Measurements from ENCODE around the gene FCRL6. TPM values are rescaled to one million over a fixed set of nuclear protein-coding genes. Genes with fewer than 3 reads are reported as not detected.

FCRL6 gene
- total and polyA plus RNA-seq, 2 donors (not counting 3 experiments of a cell fraction or from before 2014, with no cell fraction given), result 0.06 TPM; not detected in 1

DNA sequence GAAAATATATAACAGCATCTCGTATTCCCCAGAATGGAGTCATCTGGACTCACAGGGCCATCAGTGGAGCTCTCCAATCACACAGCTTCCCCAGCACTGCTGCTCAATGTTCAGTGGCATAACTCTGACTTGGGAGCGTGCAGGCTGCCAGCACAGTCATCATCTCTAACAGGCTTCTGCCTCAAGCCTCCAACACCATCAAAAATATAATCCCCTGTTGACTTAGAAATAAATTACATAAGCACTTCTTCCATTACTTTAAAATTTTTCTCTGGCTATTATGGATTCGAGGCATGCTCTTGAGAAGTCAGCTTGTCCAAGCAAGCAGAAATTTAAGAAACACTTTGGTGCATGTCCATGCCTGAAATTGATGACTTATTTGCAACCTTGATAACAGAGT lies 15.2 kb upstream of the FCRL6 start:
- H3K79me2 ChIP-seq (ENCODE audit: control insufficient read depth, insufficient read depth, low read length), result peaks cover 2% of the 10 kb centered on the region
- DNase-seq (ENCODE audit: low read depth, low spot score) (no peak), FAIRE-seq (peak; percentile 48)
- H3K9me3 ChIP-seq (replicated peaks; ENCODE audit: control insufficient read depth, insufficient read depth, low read length), result no peaks in the 10 kb centered on the region
- peaks cover 25% of the 10 kb centered on the region for H3K4me1 ChIP-seq (ENCODE audit: control insufficient read depth, extremely low read depth, insufficient read depth, low read length)
- no peak overlapping the region for H3K4me3 ChIP-seq (replicated peaks in 1 of 3; ENCODE audit: insufficient read depth in 1 of 3, low read depth in 1 of 3, low read length in 3 of 3)
- TF ChIP-seq JUN (IDR thresholded peaks at IDR 0.05; ENCODE audit: borderline replicate concordance, insufficient read depth, insufficient read length, low read depth) (no peak), CTCF (IDR thresholded peaks at IDR 0.05; ENCODE audit: extremely low read depth in 1 of 2, insufficient read depth in 1 of 2, low read depth in 1 of 2, low read length in 2 of 2) (no peak), POLR2A (IDR thresholded peaks at IDR 0.05; ENCODE audit: low read depth, low read length) (no peak), GATA2 (IDR thresholded peaks at IDR 0.05; ENCODE audit: insufficient read depth, insufficient read length, low read depth, low read length) (no peak), MYC (IDR thresholded peaks at IDR 0.05; ENCODE audit: low read depth, low read length) (no peak), FOS (IDR thresholded peaks at IDR 0.05; ENCODE audit: borderline replicate concordance, insufficient read depth, low read length) (no peak), POLR2AphosphoS5 (IDR thresholded peaks at IDR 0.05; ENCODE audit: insufficient read depth, low read depth, low read length) (no peak), EZH2 (IDR thresholded peaks at IDR 0.05; ENCODE audit: borderline replicate concordance, low read depth, low read length, severe bottlenecking) (no peak)
- TF ChIP-seq, protein P1, sequence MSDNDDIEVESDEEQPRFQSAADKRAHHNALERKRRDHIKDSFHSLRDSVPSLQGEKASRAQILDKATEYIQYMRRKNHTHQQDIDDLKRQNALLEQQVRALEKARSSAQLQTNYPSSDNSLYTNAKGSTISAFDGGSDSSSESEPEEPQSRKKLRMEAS (IDR thresholded peaks at IDR 0.05; ENCODE audit: insufficient read depth, insufficient read length), result no peak
- POLR2A ChIA-PET, result no interaction called here
- H3K27me3 ChIP-seq (ENCODE audit: control insufficient read depth in 2 of 2, insufficient read depth in 2 of 2, low read length in 2 of 2), result no peaks in the 10 kb centered on the region
- no peak overlapping the region for H2AFZ ChIP-seq (ENCODE audit: low read depth, low read length)
- BruUV-seq (replicated peaks), result no TSS peak
- intact Hi-C loops (cut with micrococcal nuclease) (no loop called here), dilution Hi-C loops (cut with MboI; ENCODE audit: extremely low pct_ligation_motif_present, low sequenced_read_pairs) (loop anchor here (25.0 kb wide), 1 partner anchor 300 kb away; no protein-coding TSS in a partner anchor)
- H3K4me2 ChIP-seq (ENCODE audit: insufficient read depth, low read length), result no peak overlapping the region
- CTCF ChIA-PET, result interaction anchor here (1.1 to 6.6 kb wide), 5 partner anchors 13 to 655 kb away, joined by 3 to 63 read pairs (median 5); partner anchors contain the start of gene FCRL6
- H4K20me1 ChIP-seq (replicated peaks; ENCODE audit: control insufficient read depth, extremely low read depth, insufficient read depth, low read length), result no peaks in the 10 kb centered on the region
- H3K36me3 ChIP-seq (ENCODE audit: control insufficient read depth in 2 of 2, extremely low read depth in 1 of 2, insufficient read depth in 2 of 2, low read length in 2 of 2), result peaks cover 0 to 4% of the 10 kb centered on the region in 2 experiments
- H3K9ac ChIP-seq (replicated peaks; ENCODE audit: extremely low read depth, insufficient read depth, low read length), result peak overlapping the region; percentile 8
- H3K9me1 ChIP-seq (replicated peaks; ENCODE audit: control insufficient read depth, extremely low read depth, insufficient read depth, low read length), result no peaks in the 10 kb centered on the region
- peak overlapping the region; percentile 59 for H3K27ac ChIP-seq (ENCODE audit: insufficient read depth, low read depth, low read length)
